ENCODE data around the gene ZNF765.

DNA sequence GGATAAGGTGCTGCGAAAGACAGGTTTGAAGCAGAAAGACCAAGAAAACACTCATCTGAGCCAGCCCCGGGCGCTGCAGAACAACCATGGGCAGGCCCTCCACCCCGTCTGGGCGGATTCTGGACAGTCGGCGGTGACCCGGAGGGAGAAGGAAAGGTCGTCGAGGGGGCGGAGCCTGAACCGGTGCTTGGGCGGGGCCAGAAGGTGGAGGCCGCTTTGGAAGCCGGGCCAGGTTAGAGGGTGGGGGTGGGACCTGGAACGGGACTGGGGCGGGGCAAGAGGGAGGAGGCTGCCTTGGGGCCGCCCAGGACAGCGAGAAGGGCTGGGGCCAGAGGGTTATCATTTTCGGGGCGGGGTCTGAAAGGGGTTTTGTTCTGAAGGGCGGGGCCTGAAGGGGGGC, 5.0 kb upstream of the ZNF765 start:
- TF ChIP-seq, protein P1, sequence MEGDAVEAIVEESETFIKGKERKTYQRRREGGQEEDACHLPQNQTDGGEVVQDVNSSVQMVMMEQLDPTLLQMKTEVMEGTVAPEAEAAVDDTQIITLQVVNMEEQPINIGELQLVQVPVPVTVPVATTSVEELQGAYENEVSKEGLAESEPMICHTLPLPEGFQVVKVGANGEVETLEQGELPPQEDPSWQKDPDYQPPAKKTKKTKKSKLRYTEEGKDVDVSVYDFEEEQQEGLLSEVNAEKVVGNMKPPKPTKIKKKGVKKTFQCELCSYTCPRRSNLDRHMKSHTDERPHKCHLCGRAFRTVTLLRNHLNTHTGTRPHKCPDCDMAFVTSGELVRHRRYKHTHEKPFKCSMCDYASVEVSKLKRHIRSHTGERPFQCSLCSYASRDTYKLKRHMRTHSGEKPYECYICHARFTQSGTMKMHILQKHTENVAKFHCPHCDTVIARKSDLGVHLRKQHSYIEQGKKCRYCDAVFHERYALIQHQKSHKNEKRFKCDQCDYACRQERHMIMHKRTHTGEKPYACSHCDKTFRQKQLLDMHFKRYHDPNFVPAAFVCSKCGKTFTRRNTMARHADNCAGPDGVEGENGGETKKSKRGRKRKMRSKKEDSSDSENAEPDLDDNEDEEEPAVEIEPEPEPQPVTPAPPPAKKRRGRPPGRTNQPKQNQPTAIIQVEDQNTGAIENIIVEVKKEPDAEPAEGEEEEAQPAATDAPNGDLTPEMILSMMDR (IDR thresholded peaks at IDR 0.05), result no peak
- no peak for TF ChIP-seq POLR2A (IDR thresholded peaks at IDR 0.05)
